HepG2 (cell line): Measurements from ENCODE around the gene NENF. TPM values are rescaled to one million over a fixed set of nuclear protein-coding genes. Genes with fewer than 3 reads are reported as not detected.

Experiments used
- NR1H2 ChIP-seq: sonication (generic); formaldehyde crosslinking; IDR thresholded peaks from 2 replicates; pipeline ENCODE4 v1.8.1; 2022; ENCODE audit warnings: low read depth, missing genetic modification reagents, borderline replicate concordance
- PCBP1 ChIP-seq: fragments of 200-400 bp; formaldehyde crosslinking; IDR thresholded peaks from 2 replicates; pipeline ENCODE4 v1.6.1; 2017; ENCODE audit warnings: mild to moderate bottlenecking, low read depth, low read length, borderline replicate concordance
- PCBP2 ChIP-seq: fragments of 200-400 bp; formaldehyde crosslinking; optimal IDR thresholded peaks from 2 replicates; pipeline ENCODE3; 2018; ENCODE audit warnings: low read length, low read depth; ENCODE audit not compliant: poor library complexity, severe bottlenecking
- RELA ChIP-seq: sonication (generic); formaldehyde crosslinking; IDR thresholded peaks from 2 replicates; pipeline ENCODE4 v1.4.0; 2020; ENCODE audit warnings: missing genetic modification reagents
- REPIN1 ChIP-seq: sonication (generic); formaldehyde crosslinking; IDR thresholded peaks from 2 replicates; pipeline ENCODE4 v1.8.0; 2022; ENCODE audit warnings: missing genetic modification reagents, low read depth, mild to moderate bottlenecking, borderline replicate concordance
- TCF12 ChIP-seq, 2 experiments: fragments of 450-650 bp in 1 of 2; sonication (generic) in 1 of 2; formaldehyde crosslinking in 1 of 2; IDR thresholded peaks; 2 replicates each; pipeline versions ENCODE4 v1.6.1 to v1.8.0; 2017 to 2022; ENCODE audit warnings: antibody characterized with exemption in 1 of 2, mild to moderate bottlenecking in 1 of 2, missing genetic modification reagents in 1 of 2, moderate library complexity in 1 of 2
- TCF7 ChIP-seq: sonication (generic); IDR thresholded peaks from 2 replicates; pipeline ENCODE4 v1.6.1; 2016; ENCODE audit warnings: antibody characterized with exemption, low read depth
- ZNF121 ChIP-seq: sonication (generic); formaldehyde crosslinking; IDR thresholded peaks from 2 replicates; pipeline ENCODE4 v1.5.0; 2020; ENCODE audit warnings: mild to moderate bottlenecking, missing genetic modification reagents
- ZNF317 ChIP-seq: sonication (generic); formaldehyde crosslinking; IDR thresholded peaks from 2 replicates; pipeline ENCODE4 v1.5.0; 2020; ENCODE audit warnings: mild to moderate bottlenecking, missing genetic modification reagents
- ZNF546 ChIP-seq: sonication (generic); formaldehyde crosslinking; conservative IDR thresholded peaks from 2 replicates; pipeline ENCODE4 v1.8.1; 2023; ENCODE audit warnings: mild to moderate bottlenecking, missing genetic modification reagents
- polyA plus RNA-seq, 8 experiments: library from polyadenylated mRNA; depleted of rRNA in 3 of 8; stranded (reverse) in 7 of 8; unstranded in 1 of 8; fragments of >200 nt; fragmentation: Illumina TruSeq in 4 of 8; extraction: Trizol in 4 of 8; gene quantifications; 2 replicates each; pipeline versions ENCODE4 v1.2.1 to v1.2.3, GENCODE V29; 2011 to 2016; ENCODE audit warnings: low read depth in 4 of 8, missing spikeins in 1 of 8, mixed read lengths in 1 of 8; ENCODE audit not compliant: insufficient read depth in 1 of 8
- total RNA-seq, 5 experiments: library from RNA; depleted of rRNA; stranded (reverse); fragments of >200 nt; fragmentation: Illumina TruSeq; extraction: Trizol; gene quantifications; 2 replicates each; pipeline ENCODE4 v1.2.3, GENCODE V29; 2016; ENCODE audit warnings: low read depth in 1 of 5
- TF ChIP-seq, protein P1 (sequence below): sonication (generic); formaldehyde crosslinking; IDR thresholded peaks from 2 replicates; pipeline ENCODE4 v1.4.0; 2020; ENCODE audit warnings: missing genetic modification reagents, low read depth, mild to moderate bottlenecking, borderline replicate concordance
- TF ChIP-seq, protein P2 (sequence below), 2 experiments: fragments of 450-650 bp in 1 of 2; sonication (generic) in 1 of 2; formaldehyde crosslinking; IDR thresholded peaks; 2 replicates each; pipeline versions ENCODE4 v1.5.0 to v1.8.0; 2020 to 2022; ENCODE audit warnings: mild to moderate bottlenecking in 1 of 2, missing genetic modification reagents in 1 of 2
- TF ChIP-seq, protein P3 (sequence below): sonication (generic); formaldehyde crosslinking; IDR thresholded peaks from 2 replicates; pipeline ENCODE4 v1.5.0; 2020; ENCODE audit warnings: missing genetic modification reagents
- TF ChIP-seq, protein P4 (sequence below): sonication (generic); formaldehyde crosslinking; IDR thresholded peaks from 2 replicates; pipeline ENCODE4 v1.4.0; 2020; ENCODE audit warnings: mild to moderate bottlenecking, missing genetic modification reagents
- TF ChIP-seq, protein P5 (sequence below): IDR thresholded peaks from 2 replicates; pipeline ENCODE4 v1.6.1; 2016; ENCODE audit warnings: missing compliant biosample characterization, missing genetic modification reagents, borderline replicate concordance
- TF ChIP-seq, protein P6 (sequence below): sonication (generic); formaldehyde crosslinking; conservative IDR thresholded peaks from 2 replicates; pipeline ENCODE4 v1.4.0; 2020; ENCODE audit warnings: missing genetic modification reagents

NENF gene
- total and polyA plus RNA-seq, 2 of the 13 experiments (the other 11 are each of a cell fraction or from before 2014, with no cell fraction given): 31.7 to 40.4 TPM

DNA sequence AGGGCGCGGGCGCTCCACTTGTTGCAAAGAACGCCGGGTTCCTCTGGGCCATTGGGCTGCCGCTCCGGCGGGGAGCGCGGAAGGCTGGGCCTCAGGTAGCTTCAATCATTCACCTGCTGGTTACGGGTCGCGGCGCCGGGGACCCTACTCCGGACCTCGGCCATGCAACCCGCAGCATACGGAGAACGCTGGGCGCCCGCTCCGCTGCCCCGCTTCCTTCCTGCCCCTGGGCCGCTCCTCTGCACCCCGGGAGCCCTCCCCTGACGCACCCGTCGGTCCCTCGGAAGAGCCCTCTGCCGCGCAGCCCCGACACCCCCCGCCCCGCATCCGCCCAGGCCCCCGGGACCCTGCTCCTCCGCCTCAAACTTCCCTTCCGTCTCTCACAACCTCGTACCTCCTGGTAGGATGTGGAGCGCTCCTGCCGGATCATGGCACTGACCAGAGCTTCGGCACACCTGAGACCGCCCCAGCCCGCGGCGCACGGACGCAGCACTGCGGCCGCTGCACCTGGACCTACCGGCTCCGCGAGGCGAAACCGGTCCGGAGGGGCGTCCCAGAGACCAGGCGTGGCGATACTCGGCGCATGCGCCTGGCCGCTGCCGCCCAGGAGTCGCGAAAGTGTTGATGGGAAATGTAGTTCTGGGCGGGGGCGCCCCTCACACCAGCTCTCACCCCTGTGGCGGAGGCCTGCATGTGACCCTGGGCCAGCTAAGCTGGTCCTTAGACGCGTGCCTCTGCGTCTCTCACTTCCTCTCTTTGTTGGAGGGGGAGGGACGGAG is 18.2 kb upstream of the NENF start, which contains the start of gene PACC1 (continued):
- TF ChIP-seq, protein P1, sequence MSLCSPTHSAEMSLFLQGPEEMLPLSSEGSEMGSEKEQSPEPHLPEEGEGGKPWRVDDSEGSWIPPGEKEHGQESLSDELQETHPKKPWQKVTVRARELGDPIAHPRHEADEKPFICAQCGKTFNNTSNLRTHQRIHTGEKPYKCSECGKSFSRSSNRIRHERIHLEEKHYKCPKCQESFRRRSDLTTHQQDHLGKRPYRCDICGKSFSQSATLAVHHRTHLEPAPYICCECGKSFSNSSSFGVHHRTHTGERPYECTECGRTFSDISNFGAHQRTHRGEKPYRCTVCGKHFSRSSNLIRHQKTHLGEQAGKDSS (CRISPR knock-in tag): no peak
- TF ChIP-seq ZNF317 (no peak; the same call in 1 of the 2 replicates), PCBP2 (no peak), TCF12 (IDR thresholded peaks at IDR 0.05) (no peak), TCF12 (CRISPR knock-in tag; IDR thresholded peaks at IDR 0.05) (no peak), ZNF121 (CRISPR knock-in tag) (peak; percentile 58), TCF7 (no peak), REPIN1 (CRISPR knock-in tag) (peak; percentile 63; the same call in 1 of the 2 replicates), RELA (CRISPR knock-in tag) (no peak), PCBP1 (no peak), ZNF546 (CRISPR knock-in tag) (no peak), NR1H2 (no peak)
- TF ChIP-seq, protein P2, sequence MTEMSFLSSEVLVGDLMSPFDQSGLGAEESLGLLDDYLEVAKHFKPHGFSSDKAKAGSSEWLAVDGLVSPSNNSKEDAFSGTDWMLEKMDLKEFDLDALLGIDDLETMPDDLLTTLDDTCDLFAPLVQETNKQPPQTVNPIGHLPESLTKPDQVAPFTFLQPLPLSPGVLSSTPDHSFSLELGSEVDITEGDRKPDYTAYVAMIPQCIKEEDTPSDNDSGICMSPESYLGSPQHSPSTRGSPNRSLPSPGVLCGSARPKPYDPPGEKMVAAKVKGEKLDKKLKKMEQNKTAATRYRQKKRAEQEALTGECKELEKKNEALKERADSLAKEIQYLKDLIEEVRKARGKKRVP (CRISPR knock-in tag; IDR thresholded peaks at IDR 0.05): no peak
- TF ChIP-seq, protein P3, sequence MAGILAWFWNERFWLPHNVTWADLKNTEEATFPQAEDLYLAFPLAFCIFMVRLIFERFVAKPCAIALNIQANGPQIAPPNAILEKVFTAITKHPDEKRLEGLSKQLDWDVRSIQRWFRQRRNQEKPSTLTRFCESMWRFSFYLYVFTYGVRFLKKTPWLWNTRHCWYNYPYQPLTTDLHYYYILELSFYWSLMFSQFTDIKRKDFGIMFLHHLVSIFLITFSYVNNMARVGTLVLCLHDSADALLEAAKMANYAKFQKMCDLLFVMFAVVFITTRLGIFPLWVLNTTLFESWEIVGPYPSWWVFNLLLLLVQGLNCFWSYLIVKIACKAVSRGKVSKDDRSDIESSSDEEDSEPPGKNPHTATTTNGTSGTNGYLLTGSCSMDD: no peak
- TF ChIP-seq, protein P4, sequence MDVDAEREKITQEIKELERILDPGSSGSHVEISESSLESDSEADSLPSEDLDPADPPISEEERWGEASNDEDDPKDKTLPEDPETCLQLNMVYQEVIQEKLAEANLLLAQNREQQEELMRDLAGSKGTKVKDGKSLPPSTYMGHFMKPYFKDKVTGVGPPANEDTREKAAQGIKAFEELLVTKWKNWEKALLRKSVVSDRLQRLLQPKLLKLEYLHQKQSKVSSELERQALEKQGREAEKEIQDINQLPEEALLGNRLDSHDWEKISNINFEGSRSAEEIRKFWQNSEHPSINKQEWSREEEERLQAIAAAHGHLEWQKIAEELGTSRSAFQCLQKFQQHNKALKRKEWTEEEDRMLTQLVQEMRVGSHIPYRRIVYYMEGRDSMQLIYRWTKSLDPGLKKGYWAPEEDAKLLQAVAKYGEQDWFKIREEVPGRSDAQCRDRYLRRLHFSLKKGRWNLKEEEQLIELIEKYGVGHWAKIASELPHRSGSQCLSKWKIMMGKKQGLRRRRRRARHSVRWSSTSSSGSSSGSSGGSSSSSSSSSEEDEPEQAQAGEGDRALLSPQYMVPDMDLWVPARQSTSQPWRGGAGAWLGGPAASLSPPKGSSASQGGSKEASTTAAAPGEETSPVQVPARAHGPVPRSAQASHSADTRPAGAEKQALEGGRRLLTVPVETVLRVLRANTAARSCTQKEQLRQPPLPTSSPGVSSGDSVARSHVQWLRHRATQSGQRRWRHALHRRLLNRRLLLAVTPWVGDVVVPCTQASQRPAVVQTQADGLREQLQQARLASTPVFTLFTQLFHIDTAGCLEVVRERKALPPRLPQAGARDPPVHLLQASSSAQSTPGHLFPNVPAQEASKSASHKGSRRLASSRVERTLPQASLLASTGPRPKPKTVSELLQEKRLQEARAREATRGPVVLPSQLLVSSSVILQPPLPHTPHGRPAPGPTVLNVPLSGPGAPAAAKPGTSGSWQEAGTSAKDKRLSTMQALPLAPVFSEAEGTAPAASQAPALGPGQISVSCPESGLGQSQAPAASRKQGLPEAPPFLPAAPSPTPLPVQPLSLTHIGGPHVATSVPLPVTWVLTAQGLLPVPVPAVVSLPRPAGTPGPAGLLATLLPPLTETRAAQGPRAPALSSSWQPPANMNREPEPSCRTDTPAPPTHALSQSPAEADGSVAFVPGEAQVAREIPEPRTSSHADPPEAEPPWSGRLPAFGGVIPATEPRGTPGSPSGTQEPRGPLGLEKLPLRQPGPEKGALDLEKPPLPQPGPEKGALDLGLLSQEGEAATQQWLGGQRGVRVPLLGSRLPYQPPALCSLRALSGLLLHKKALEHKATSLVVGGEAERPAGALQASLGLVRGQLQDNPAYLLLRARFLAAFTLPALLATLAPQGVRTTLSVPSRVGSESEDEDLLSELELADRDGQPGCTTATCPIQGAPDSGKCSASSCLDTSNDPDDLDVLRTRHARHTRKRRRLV (CRISPR knock-in tag): no peak
- TF ChIP-seq, protein P5, sequence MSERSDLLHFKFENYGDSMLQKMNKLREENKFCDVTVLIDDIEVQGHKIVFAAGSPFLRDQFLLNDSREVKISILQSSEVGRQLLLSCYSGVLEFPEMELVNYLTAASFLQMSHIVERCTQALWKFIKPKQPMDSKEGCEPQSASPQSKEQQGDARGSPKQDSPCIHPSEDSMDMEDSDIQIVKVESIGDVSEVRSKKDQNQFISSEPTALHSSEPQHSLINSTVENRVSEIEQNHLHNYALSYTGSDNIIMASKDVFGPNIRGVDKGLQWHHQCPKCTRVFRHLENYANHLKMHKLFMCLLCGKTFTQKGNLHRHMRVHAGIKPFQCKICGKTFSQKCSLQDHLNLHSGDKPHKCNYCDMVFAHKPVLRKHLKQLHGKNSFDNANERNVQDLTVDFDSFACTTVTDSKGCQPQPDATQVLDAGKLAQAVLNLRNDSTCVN (CRISPR knock-in tag): no peak
- TF ChIP-seq, protein P6, sequence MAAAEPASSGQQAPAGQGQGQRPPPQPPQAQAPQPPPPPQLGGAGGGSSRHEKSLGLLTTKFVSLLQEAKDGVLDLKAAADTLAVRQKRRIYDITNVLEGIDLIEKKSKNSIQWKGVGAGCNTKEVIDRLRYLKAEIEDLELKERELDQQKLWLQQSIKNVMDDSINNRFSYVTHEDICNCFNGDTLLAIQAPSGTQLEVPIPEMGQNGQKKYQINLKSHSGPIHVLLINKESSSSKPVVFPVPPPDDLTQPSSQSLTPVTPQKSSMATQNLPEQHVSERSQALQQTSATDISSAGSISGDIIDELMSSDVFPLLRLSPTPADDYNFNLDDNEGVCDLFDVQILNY: no peak
